ENCODE data around the gene ADCY3.

Gene ADCY3

GRCh38 chr2:24874035-24874434 is 46.0 kb downstream of the ADCY3 start:
- no peak for DNase-seq

DNA sequence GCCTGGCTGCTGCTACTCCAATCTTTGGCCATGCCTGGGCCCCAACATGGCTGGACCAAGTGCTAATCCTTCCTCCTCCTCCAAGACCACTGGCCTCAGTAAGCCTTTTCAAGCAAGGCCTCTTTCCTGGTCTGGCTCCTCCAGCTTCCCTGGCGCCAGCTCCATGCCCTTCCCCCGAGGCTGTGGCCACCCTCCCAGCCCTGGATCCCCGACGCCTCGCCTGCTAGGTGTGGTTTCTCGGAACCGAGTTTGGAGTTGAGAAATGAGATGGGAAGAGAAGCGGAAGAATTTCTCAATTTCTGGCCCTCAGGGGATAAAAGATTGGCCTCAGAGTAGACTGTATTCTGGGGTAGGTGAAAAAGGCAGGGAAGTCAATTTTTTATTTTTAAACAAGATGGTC is 46.4 kb downstream of the ADCY3 start:
- no peak for DNase-seq

- no peak for DNase-seq
Observed at GRCh38 chr2:24872344-24873115, 47.5 kb downstream of the ADCY3 start.

- DNase-seq, result no peak
Observed at GRCh38 chr2:24871852-24872333, 48.1 kb downstream of the ADCY3 start.

DNA sequence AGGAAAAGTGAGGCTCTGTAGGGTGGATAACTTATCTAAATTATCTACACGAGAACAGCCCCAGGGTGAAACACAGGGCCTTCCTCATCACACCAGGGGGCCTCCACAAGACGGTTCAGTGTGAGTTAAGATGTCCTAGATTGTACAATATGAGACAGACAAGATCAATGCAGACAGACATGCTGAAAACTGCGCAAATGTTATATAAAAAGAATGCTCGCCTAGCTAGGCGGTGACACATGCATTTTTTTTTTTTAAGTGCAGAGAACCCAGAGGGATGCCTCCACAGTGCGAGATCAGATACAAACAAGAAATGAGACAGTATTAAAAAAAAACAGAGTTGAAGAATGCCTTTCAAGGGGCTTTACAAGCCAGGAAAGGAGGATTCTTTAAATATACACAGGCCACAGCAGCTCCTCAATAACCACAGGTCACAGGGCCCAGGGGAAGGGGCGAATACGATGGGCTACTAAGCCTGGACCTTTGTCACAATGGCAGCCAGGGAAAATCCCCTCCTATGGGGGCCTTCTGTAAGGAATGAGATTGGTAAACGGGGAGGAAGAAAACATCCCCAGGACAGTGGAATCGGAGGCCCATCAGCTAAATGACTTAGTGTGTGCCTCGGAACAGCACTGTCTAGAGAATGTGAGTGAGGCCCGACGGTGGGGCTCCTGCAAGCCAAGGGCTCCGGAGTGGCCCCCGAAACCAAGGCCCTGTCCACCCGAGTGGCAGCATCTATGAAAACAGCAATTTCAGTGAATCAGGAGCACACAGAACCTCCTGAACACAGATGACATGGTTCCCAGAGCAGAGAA is 48.9 kb downstream of the ADCY3 start:
- DNase-seq, result no peak

DNA sequence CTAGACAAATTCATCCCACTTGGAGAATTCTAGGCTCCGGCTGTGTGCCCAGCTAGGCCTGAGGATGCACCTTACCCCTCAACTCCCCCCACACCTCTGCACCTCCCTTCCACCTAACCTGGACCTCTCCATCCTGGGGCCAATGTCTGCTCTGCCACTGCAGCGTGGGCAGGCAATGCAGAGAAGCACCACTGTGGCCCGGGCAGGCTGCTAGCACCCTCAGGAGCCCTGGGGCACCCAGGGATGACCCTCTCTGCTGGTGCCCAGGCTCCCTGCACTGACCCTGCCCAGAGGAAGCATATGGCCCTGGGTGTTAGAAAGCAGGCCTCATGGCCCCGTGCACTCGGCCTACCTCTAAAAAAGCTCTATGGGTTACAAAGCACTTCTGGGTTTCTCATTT is 49.6 kb downstream of the ADCY3 start:
- DNase-seq, result no peak

GRCh38 chr2:24866946-24867345 is 53.1 kb downstream of the ADCY3 start:
- no peak for DNase-seq

DNA sequence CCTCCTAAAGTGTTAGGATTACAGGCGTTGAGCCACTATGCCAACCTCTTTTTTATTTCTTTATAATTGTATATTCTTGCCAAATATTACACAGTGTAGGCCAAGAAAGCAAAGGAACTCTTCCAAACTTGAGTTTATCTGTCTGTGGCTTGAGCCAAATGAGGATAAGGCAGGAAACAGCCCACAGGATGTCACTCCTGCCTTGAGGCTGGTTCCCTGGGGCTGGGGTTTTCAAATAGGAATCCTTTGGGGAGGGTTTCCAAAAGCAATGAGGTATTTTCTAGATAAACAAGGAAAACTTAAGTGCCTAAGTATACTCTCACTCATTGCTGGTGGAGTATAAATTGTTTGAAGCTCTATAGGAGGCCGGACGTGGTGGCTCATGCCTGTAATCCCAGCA is 56.4 kb downstream of the ADCY3 start:
- DNase-seq, result no peak

DNA sequence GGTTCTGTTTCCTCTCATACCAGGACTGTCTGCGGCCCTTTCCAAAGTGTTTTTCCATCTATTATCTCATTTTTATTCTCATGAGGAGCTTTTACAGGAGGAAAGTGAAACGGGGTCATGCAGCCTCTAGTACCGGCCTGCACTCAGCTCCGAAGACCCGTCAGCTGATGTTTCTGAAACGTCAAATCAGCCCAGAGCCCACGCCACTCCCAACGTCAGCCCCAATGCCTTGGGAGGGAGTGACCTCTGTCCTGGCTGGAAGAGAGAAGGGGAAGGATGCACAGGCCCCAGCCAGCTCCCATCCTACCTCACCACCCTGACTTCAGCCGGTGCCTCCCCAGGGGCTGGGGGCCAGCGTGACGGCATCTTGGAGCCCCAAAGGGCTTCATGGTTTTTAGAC is 58.5 kb downstream of the ADCY3 start:
- no peak for DNase-seq

DNA sequence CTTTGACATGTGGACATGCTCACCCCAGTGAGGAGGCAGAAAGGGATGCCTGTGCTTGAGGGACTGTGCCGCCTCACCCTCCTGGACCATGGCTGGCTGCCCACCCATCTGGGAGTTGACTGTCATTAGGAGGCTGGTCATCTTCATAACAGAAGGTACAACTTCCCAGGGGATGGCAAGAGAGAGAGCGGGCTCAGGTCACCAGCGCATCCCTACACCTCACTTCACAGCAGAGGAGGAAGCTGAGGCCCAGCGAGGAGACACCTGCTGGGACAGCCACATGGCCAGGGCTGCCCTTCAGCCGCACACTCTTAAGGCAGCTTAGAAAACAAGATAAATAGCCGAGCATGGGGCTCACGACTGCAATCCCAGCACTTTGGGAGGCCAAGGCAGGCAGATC is 59.4 kb downstream of the ADCY3 start:
- DNase-seq, result no peak

GRCh38 chr2:24859968-24860600 is 60.0 kb downstream of the ADCY3 start:
- no peak for DNase-seq

- DNase-seq, result no peak
Observed at GRCh38 chr2:24858996-24859395, 61.0 kb downstream of the ADCY3 start.

DNA sequence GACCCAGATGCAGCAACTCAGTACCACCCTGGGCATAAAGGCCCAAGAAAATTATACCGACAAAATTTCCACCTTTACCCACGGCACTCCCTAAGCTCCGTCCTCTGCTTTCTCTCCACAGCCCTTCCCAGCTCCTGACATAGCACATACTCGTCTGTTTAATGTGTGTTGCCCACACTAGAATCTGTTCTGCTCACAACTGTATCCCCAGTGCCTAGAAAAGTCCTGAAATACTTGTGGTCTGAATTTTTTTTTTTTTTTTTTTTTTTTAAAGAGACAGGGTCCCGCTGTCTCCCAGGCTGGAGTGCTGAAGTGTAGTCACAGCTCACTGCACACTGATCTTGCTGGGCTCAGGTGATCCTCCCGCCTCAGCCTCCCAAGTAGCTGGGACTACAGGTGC is 62.3 kb downstream of the ADCY3 start:
- DNase-seq, result no peak

DNA sequence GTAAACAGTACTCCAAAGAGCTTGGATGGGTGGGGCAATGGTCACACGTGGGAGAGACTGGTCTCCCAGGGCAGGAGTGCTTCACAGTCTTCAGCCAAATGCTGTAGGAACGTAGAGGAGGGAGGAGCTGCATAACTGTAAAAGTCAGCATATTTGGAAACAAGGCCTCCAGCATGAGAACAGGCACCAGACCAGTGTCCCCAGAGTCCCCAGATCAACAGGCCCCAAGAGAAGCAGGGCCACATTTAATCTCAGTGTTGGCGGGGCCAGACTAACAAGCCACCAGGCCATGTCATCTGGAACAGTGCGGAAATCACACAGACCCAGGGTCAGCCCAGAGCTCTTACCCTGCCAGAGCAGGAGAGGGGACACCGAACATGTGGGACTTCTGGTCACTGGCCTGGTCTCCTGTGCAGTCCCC is 63.2 kb downstream of the ADCY3 start:
- no peak for DNase-seq

- DNase-seq, result no peak
Observed at GRCh38 chr2:24855726-24856125, 64.3 kb downstream of the ADCY3 start.

GRCh38 chr2:24855022-24855622 is 64.9 kb downstream of the ADCY3 start:
- no peak for DNase-seq

- no peak for DNase-seq
Observed at GRCh38 chr2:24853996-24854395, 66.0 kb downstream of the ADCY3 start.

DNA sequence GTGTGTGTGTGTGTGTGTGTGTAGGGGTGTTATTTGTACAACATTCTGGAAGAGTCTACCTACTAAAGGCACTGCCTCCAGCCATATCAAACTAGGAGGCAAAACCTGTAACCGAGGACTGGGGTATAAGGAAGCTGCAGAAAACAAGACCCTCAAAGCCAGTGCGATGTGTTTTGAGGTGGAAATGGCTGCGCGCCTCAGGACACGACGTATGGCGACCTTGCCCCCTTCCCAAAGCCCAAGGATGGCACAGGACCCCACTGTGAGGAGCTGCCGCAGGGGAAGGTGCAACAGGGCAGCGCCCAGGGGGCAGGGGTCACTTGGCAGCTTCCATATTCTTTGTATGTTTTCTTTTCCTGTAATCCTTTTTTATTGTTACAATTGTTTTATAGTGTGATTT is 67.0 kb downstream of the ADCY3 start:
- DNase-seq, result no peak

GRCh38 chr2:24852431-24853020 is 67.5 kb downstream of the ADCY3 start:
- DNase-seq, result no peak

DNA sequence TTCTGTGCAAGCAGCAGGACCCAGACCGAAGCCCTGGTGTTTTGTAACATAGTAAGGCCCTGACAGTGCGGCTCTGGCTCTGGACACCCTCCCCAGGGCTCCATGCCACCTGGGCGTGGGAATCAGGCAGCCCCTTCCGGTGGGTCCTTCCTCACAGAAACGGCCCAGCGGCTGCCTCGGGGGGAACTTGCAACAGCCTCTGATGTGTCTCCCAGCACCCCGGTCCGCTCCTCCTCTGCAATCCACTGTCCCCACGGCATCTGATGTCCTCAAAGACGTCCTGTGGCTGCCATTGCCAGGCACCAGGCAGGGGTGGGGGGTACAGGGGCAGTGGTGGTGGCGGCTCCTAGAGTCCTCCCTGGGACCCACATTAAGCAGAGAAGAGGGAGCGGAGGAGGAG is 68.0 kb downstream of the ADCY3 start:
- DNase-seq, result no peak

DNA sequence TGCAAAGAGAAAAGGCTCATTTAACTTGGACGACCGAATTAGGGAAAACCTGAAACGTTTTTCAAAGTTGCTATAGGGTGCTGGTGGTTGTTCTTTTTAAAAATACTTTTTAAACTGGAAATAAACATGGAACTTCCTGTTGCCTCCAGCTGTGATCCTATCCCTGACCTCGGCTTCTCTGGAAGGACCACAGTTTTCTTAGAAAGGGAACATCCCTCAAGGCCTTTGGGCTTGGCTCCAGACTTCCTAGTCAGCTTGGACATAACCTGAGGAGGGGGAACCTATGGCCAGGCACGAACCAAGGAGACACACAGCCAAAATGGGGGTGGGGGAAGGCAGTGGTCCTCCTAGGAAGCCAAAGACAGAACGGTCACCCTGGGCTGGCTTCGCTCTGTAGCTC is 69.1 kb downstream of the ADCY3 start:
- DNase-seq, result no peak

DNA sequence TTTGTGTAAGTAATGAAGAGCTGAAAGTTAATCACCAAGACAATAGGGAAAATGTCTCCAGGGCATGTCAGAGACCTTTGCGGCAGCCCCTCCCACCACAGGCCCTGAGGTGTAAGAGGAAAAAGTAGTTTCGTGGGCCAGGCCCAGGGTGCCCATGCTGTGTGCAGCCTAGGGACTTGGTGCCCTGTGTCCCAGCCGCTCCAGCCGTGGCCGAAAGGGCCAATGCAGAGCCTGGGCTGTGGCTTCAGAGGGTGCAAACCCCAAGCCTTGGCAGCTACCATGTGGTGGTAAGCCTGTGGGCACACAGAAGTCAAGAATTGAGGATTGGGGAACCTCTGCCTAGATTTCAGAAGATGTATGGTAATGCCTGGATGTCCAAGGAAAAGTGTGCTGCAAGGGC is 74.3 kb downstream of the ADCY3 start:
- DNase-seq, result no peak

Data from right kidney (tissue), 1 donor.